HepG2 (cell line): ENCODE measurements around the gene TBC1D5. TPM values are rescaled to one million over a fixed set of nuclear protein-coding genes. Genes with fewer than 3 reads are reported as not detected.

Experiments used
- ATAC-seq: fragments of 200-7000 bp; cut with Tn5 transposase; 3 replicates; pipeline ENCODE4 v1.9.1; 2020; ENCODE audit warnings: mild to moderate bottlenecking, moderate library complexity
- BruUV-seq: library from RNA; stranded (reverse); fragments of 400-500 nt; replicated peaks from 2 replicates; lab custom pipeline; 2021; lab: Mats Ljungman, UMichigan
- CTCF ChIA-PET: fragments of 300-600 bp; formaldehyde crosslinking; extraction: SDS; loops from one replicate; lab custom pipeline; 2021; ENCODE audit warnings: low total read pairs, inconsistent platforms, low intra/inter-chr PET ratio; lab: Yijun Ruan, JAX
- POLR2A ChIA-PET: fragments of 350-600 bp; sonication (Branson Sonifier 250); formaldehyde crosslinking; loops from one replicate; lab custom pipeline; 2020; ENCODE audit warnings: antibody characterized with exemption, inconsistent platforms; lab: Yijun Ruan, JAX
- DNase-seq: peaks from one replicate; pipeline ENCODE4 v3.0.0-alpha.2; 2015; ENCODE audit warnings: low spot score
- FAIRE-seq: peaks from 3 replicates; lab custom pipeline; 2011; peaks lifted over from hg19 to GRCh38; lab: Jason Lieb, UNC
- H2AFZ ChIP-seq: one replicate; pipeline ENCODE4 v1.6.1; 2011; ENCODE audit warnings: low read length, inconsistent platforms
- H3K27ac ChIP-seq: fragments of 300-600 bp; 3 replicates; pipeline ENCODE4 v1.8.0; 2011; ENCODE audit warnings: mixed run types, mild to moderate bottlenecking, mixed read lengths, low read length, inconsistent platforms; ENCODE audit not compliant: insufficient read depth; ENCODE audit errors: extremely low read length
- H3K27me3 ChIP-seq, 2 experiments: fragments of 200-600 bp in 1 of 2; 2 replicates in 1 of 2; 3 replicates in 1 of 2; pipeline versions ENCODE4 v1.6.0 to v1.8.0; 2011; ENCODE audit warnings: low read length in 2 of 2, mild to moderate bottlenecking in 2 of 2, moderate library complexity in 2 of 2, inconsistent platforms in 1 of 2; ENCODE audit not compliant: insufficient read depth in 2 of 2, control insufficient read depth in 1 of 2
- H3K36me3 ChIP-seq, 2 experiments: fragments of 200-600 bp in 1 of 2; replicated peaks in 1 of 2; 2 replicates in 1 of 2; 3 replicates in 1 of 2; pipeline versions ENCODE4 v1.5.1 to v1.8.0; 2011; ENCODE audit warnings: low read length in 2 of 2, inconsistent platforms in 1 of 2; ENCODE audit not compliant: insufficient read depth in 2 of 2, control insufficient read depth in 1 of 2
- H3K4me1 ChIP-seq: 2 replicates; pipeline ENCODE4 v1.5.1; 2012; ENCODE audit warnings: low read length, inconsistent platforms; ENCODE audit not compliant: insufficient read depth
- H3K4me2 ChIP-seq: 2 replicates; pipeline ENCODE4 v1.6.0; 2011; ENCODE audit warnings: low read depth, low read length, inconsistent platforms
- H3K4me3 ChIP-seq, 3 experiments: fragments of 200-600 bp in 1 of 3; sonication (generic), shearing (Covaris generic) in 1 of 3; replicated peaks in 1 of 3; 2 replicates each; pipeline ENCODE4 v1.5.1; 2011 to 2016; ENCODE audit warnings: low read length in 3 of 3, inconsistent platforms in 2 of 3, low read depth in 2 of 3, mild to moderate bottlenecking in 2 of 3, control low read depth in 1 of 3, mixed read lengths in 1 of 3; ENCODE audit not compliant: insufficient read depth in 1 of 3
- H3K79me2 ChIP-seq: one replicate; pipeline ENCODE4 v1.6.1; 2011; ENCODE audit warnings: low read length, inconsistent platforms; ENCODE audit not compliant: insufficient read depth
- H3K9ac ChIP-seq: 2 replicates; pipeline ENCODE4 v1.6.0; 2011; ENCODE audit warnings: mild to moderate bottlenecking, low read depth, low read length, inconsistent platforms; ENCODE audit not compliant: insufficient read depth
- H3K9me3 ChIP-seq: 2 replicates; pipeline ENCODE4 v1.5.1; 2012; ENCODE audit warnings: mild to moderate bottlenecking, low read length
- H4K20me1 ChIP-seq: 2 replicates; pipeline ENCODE4 v1.6.0; 2011; ENCODE audit warnings: inconsistent platforms, mild to moderate bottlenecking, low read length, moderate library complexity; ENCODE audit not compliant: insufficient read depth
- DBP ChIP-seq: sonication (generic); formaldehyde crosslinking; IDR thresholded peaks from 2 replicates; pipeline ENCODE4 v1.4.0; 2020; ENCODE audit warnings: missing genetic modification reagents; ENCODE audit errors: not compliant biosample characterization
- FOXO4 ChIP-seq: sonication (generic); formaldehyde crosslinking; conservative IDR thresholded peaks from 2 replicates; pipeline ENCODE4 v1.8.1; 2023; ENCODE audit warnings: missing genetic modification reagents
- HCFC1 ChIP-seq: fragments of 150-350 bp; IDR thresholded peaks from 2 replicates; pipeline ENCODE4 v1.6.1; 2014; ENCODE audit warnings: low read depth, low read length
- HIC2 ChIP-seq: sonication (generic); formaldehyde crosslinking; IDR thresholded peaks from 2 replicates; pipeline ENCODE4 v1.9.0; 2022; ENCODE audit warnings: low read depth, missing genetic modification reagents
- IRF1 ChIP-seq: sonication (generic); formaldehyde crosslinking; IDR thresholded peaks from 2 replicates; pipeline ENCODE4 v1.4.0; 2020; ENCODE audit warnings: low read depth, mild to moderate bottlenecking, missing genetic modification reagents
- MED13 ChIP-seq: sonication (generic); formaldehyde crosslinking; IDR thresholded peaks from 2 replicates; pipeline ENCODE4 v1.5.0; 2020; ENCODE audit warnings: missing genetic modification reagents
- PAXIP1 ChIP-seq: sonication (generic); formaldehyde crosslinking; conservative IDR thresholded peaks from 2 replicates; pipeline ENCODE4 v1.4.0; 2020; ENCODE audit warnings: mild to moderate bottlenecking, missing genetic modification reagents, moderate library complexity
- ZFP36L2 ChIP-seq: sonication (generic); formaldehyde crosslinking; IDR thresholded peaks from 2 replicates; pipeline ENCODE4 v1.4.0; 2020; ENCODE audit warnings: missing genetic modification reagents
- ZNF333 ChIP-seq: sonication (generic); formaldehyde crosslinking; IDR thresholded peaks from 2 replicates; pipeline ENCODE4 v1.4.0; 2020; ENCODE audit warnings: mild to moderate bottlenecking, missing genetic modification reagents, borderline replicate concordance
- ZNF546 ChIP-seq: sonication (generic); formaldehyde crosslinking; conservative IDR thresholded peaks from 2 replicates; pipeline ENCODE4 v1.8.1; 2023; ENCODE audit warnings: mild to moderate bottlenecking, missing genetic modification reagents
- WGBS: methylation state at CpG from one replicate; pipeline ENCODE4 v1.1.6; 2017; ENCODE audit warnings: low lambda C conversion rate; 5-methylcytosine and 5-hydroxymethylcytosine counted together
- in situ Hi-C: cut with HindIII; loops from 2 replicates; pipeline ENCODE4 v1.10.0; 2017; ENCODE audit warnings: low pct_unique_long_range_greater_than_20kb; ENCODE audit not compliant: extremely low pct_ligation_motif_present
- intact Hi-C: fragments of 100-400 bp; cut with micrococcal nuclease; formaldehyde crosslinking; loops from one replicate; pipeline ENCODE4 v1.10.0; 2022; ENCODE audit not compliant: unreplicated experiment
- polyA plus RNA-seq, 8 experiments: library from polyadenylated mRNA; depleted of rRNA in 3 of 8; stranded (reverse) in 7 of 8; unstranded in 1 of 8; fragments of >200 nt; fragmentation: Illumina TruSeq in 4 of 8; extraction: Trizol in 4 of 8; gene quantifications; 2 replicates each; pipeline versions ENCODE4 v1.2.1 to v1.2.3, GENCODE V29; 2011 to 2016; ENCODE audit warnings: low read depth in 4 of 8, missing spikeins in 1 of 8, mixed read lengths in 1 of 8; ENCODE audit not compliant: insufficient read depth in 1 of 8
- total RNA-seq, 5 experiments: library from RNA; depleted of rRNA; stranded (reverse); fragments of >200 nt; fragmentation: Illumina TruSeq; extraction: Trizol; gene quantifications; 2 replicates each; pipeline ENCODE4 v1.2.3, GENCODE V29; 2016; ENCODE audit warnings: low read depth in 1 of 5

Gene TBC1D5
- total and polyA plus RNA-seq, 2 of the 13 experiments (the other 11 are each of a cell fraction or from before 2014, with no cell fraction given): 19.2 to 33.3 TPM

GRCh38 chr3:17121336-17121735, 621.1 kb downstream of the TBC1D5 start:
- no peak for FAIRE-seq
- no peaks in the 10 kb centered on the region; the same call in 1 of the 2 replicates for H3K9me3 ChIP-seq
- DNase-seq: no peak
- peaks cover 0 to 4% of the 10 kb centered on the region in 2 experiments; a peak in 2 of 5 replicates for H3K27me3 ChIP-seq
- no peak overlapping the region for H3K4me3 ChIP-seq
- no peaks in the 10 kb centered on the region for H3K79me2 ChIP-seq
- in situ Hi-C loops (no loop called here), intact Hi-C loops (no loop called here)
- H3K36me3 ChIP-seq: no peaks in the 10 kb centered on the region
- POLR2A ChIA-PET: no interaction called here
- no TSS peak for BruUV-seq
- no peak overlapping the region for H2AFZ ChIP-seq
- H3K27ac ChIP-seq: no peak overlapping the region
- H3K4me1 ChIP-seq: no peaks in the 10 kb centered on the region
- H4K20me1 ChIP-seq: no peaks in the 10 kb centered on the region
- no peak overlapping the region for H3K9ac ChIP-seq
- CTCF ChIA-PET: no interaction called here
- H3K4me2 ChIP-seq: no peak overlapping the region
- ATAC-seq: no peak
- 0% methylated on average over 2 of the region's 2 CpGs for WGBS
- no peak for TF ChIP-seq FOXO4
- TF ChIP-seq HIC2 (CRISPR knock-in tag): no peak
- no peak for TF ChIP-seq PAXIP1 (CRISPR knock-in tag)
- no peak for TF ChIP-seq ZNF546 (CRISPR knock-in tag)
- no peak for TF ChIP-seq HCFC1
- TF ChIP-seq DBP: no peak
- TF ChIP-seq ZNF333: no peak
- no peak for TF ChIP-seq MED13
- no peak for TF ChIP-seq IRF1 (CRISPR knock-in tag)
- TF ChIP-seq ZFP36L2 (CRISPR knock-in tag): no peak
